HG02870 (cell line): ENCODE results near the gene ARHGEF2.

Experiments
- ATAC-seq: cut with Tn5 transposase; IDR thresholded peaks from one replicate; pipeline ENCODE4 v1.9.1; 2021; ENCODE audit warnings: mild to moderate bottlenecking, moderate library complexity; ENCODE audit not compliant: unreplicated experiment

ARHGEF2 gene

DNA sequence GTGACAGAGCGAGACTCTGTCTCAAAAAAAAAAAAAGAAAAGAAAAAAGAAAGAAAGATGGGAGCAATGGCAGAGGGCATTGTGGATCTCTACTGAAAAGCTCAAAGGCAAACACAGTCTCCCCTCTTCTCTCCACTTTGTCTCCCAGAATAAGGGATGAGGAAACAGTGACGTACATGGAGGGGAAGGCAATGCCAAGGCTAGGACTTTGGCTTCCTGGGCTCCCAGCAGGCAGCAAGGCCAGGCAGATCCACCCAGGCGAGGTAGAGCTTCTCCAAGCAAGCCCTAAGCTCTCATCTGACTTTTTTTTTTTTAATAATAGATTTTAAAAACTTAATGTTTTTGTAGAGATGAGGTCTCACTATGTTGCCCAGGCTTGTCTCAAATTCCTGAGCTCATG, 4.6 kb downstream of the ARHGEF2 start:
- ATAC-seq, result no peak

DNA sequence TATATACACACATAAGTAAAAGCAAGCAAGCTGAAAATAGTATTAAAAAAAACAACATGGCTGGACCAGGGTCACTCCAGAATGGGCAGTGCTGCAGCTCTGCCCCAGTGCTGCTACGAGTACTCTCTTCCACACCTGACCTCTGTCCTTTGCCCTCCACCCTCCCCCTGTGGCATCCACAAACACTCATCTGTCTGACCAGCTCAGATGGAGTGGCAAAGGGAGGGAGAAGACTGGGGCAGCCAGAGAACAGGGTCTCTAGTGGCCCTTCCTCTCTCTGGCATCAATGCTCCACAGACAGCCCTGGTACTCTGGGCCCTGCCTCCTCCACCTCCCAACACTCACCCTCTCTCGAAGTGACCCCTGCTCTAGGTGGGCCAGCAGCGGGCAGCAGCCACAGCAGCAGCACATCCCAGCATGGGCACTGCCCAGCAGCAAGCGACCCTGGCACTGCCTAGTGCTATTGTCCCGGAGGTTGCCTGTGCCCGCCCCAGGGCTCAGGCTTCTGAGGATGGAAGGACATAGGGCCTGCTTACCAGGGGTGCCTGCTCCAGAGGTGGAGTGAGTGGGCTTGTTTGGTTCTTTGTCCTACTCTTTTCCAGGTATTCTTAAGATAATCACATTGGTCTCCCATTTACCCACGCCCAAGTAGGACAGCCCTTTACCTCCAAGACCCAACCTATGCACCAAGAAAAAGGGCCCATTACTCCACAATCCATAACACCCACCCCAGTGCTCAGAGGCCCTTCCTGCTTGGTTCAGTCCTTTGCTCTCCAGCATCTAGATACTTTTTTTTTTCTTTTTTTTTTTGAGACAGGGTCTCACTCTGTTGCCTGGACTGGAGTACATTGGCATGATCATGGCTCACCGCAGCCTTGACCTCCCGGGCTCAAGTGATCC, 6.2 kb downstream of the ARHGEF2 start:
- ATAC-seq, result no peak

DNA sequence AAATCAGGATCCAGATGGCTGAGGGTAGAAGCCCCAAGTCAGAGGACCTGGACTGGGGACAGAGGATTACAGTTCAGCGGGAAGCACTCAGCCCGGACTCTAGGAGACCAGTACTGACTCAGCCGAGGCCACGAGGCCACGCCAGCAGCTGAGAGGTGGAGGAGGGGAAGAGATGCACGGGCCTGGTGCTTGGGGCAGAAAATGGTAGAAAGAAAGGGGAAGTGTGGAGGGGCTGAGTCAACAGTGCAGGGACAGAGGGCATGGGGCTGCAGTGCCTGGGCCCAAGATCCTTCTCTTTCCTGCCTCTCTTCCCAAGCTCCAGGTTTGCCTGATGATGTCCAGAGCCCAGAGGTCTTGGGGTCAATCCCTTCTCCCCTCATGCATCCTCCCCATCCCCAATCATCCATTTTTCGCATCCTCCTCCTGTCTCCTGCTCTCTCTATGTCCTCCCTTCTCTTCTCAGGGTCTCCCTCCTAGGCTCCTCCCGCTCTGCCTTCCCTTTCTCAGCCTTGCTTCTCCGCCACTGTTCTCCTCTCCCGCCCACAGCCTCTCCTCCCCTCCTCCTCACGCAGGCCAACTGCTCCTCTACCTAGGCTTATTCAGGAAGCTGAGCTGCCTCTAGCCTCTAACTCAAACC, 7.7 kb downstream of the ARHGEF2 start:
- no peak for ATAC-seq

DNA sequence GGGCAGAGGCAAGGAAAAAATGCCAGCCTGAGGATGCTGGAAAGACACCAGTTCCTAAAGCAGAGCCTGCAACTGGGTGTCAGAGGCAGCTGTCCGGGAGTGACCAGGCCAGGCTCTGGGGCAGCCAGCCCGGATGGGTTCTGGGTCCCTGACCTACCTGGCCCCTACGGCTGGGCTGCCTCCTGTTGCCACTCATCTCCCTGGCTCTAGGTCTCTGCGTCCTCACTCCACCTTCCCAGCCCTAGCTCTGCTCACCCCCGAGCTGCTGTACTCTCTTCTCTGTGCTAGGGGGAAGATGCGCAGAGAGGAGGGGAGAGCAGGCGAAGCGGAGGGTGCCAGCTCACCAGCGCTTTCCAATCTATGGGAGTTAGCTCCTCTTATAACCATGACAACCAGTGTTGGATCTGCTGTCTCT, 9.0 kb downstream of the ARHGEF2 start:
- ATAC-seq, result no peak

DNA sequence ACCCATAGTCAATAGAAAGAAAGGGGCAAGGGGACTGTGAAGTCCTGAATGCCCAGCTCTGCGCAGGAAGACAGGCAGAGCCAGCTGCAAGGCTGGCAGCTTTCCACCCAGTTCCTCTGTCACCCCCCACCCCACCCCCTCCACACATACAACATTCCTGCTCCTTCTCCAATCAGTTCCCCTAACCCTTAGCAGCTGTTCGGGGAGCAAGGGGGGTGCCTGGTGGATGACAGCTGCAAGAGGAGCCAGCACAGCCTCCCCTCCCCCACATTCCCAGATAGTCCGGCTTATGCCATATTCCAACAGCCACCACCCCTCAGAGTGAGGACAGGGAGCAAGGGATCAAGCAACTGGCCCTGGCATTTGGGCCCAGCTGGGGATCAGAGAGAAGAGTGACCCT, 9.7 kb downstream of the ARHGEF2 start:
- no peak for ATAC-seq

DNA sequence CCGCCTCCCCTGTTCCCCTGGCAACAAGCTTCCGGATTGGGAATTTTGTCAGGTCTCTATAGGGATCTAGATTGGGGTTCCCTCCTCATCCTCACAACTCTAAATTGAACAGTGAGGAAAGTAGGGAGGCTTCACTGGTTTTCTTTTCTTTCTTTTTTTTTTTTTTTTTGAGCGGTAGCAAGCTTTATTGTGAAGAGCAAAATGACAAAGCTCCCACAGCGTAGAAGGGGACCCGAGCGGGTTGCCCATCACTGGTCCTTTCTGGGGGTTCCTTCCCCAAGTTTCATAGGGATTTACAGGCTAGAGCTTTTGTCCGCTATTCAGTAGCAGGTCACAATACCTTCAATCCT, 10.3 kb downstream of the ARHGEF2 start:
- ATAC-seq, result no peak

DNA sequence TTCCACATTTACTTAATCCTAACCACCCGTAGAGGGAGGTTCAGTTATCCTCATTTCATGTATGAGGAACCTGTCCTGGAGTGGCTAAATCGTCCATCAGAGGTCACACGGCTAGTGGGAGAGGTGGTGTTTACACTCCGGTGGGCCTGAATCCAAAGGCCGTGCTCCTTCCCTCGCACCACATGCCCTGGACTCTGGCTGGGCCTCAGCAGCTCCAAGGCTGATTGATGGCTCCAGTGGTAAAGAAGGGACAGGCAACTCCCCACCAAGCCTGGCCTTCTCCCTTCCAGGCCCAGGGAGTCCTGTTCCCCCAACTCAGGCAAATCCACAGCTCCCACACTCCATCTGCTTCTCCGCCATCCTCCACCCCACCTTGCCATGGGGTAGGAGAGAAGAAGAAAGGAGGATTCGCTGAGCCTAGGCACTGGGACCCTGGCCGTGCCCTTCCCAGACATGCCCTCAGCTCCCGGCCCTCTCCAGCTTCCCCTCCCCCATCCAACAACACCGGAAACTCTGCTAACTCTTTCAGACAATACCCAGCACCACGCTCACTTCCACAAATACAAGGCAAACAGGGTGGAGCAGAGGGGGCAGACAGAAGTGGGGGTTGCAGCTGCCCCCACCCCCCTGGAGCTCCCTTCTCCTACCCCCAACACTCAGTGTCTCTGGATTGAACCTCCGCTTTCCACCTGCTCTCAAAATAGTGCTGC, 10.9 kb downstream of the ARHGEF2 start:
- no peak for ATAC-seq

DNA sequence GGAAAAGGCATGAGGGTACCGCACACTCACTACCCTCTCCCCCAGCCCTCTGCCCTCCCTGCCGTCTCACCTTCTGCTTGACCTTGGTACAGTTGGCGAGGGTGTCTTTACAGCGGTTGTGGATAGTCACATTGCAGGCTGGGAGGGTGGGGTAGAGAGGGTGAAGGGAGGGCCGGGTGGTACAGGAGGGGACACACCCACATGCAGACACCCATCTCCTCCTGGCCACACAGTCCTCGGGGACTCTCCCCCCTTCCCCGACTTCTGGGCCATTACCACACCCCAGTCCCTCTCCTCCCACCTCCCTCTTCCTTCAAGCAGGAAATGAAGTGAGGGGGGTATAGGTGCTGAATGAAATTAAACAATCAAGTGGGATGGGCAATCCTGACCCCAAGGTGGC, 11.6 kb downstream of the ARHGEF2 start:
- no peak for ATAC-seq

DNA sequence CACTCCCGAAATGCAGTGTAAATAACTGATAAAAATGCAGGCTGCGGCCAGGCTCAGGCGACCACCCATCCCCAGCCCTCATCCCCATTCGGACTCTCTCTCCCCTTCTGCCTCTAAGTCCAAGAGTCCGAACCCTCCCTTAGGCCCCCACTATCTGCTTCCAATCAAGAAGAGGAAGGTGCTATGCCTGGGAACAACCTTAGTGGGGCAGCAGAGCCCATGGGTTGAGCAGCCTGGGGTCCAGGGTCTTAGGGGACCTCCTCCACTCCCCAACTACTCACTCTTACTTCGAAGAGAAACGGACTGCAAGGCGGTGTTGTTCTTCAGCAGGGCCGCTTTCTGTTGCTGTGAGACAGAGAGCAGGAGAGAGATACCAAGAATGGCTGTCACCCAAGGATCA, 12.2 kb downstream of the ARHGEF2 start:
- ATAC-seq, result no peak

DNA sequence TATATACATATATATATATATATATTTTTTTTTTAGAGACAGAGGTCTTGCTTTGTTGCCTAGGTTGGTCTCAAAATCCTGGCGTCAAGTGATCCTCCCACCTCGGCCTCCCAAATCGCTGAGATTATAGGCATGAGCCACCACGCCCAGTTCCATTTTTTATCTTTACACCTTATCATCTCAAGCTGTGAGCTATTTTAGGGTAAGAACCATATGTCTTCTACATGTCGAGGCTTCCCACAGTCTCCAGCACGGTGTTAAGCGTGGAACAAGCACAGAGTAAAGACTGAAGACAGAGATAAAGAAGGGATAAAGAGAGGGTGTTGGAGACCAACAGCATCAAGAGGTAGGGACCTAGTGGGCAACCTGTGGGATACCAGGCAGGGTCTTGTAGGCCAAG, 14.2 kb downstream of the ARHGEF2 start:
- no peak for ATAC-seq

DNA sequence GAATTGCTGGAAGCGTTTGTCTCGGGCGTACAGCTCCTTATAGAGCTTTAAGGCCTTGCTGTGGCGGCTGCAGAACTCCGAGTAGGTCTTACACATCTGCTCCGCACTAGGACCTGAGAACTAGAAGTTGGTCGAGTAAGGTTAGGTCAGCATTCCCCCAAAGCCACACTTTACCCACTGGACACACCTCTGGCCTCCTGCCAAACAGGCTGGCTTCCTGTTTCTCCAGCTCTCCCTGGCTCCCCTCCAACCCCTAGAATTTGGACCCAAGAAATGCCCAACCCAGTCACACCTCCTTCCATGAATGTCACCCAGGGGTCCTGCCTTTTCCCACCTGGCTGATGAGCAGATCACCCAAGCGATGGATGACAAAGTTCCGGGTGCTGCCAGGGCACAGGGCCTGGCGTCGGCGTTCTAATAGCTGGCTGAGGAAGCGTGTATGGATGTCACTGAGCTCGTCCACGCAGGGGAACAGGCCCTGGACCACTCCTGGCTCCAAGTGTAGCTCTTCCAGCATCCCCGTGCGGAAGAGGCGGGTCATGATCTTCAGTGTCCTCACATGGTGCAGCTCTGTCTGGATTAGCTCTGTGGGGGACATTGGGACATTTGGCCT, 15.6 kb downstream of the ARHGEF2 start:
- no peak for ATAC-seq

DNA sequence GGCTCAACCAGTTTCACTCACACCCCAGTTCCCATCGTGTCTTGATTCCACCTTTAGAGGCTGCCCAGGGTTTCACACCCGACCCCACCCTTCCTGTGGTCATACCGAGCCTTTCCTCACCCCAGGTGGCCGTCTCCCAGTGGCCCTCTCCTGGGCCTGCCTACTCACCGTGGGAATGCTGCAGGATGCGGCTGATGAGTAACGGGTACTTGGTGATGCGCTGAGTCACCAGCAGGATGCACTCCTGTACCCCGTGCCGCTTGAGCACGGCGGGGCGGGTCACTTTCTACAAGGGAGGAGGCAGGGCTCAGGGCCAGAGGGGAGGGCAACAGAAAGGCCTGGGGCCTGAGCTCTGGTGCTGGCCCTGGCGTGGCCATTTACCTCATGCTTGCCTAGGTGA, 16.4 kb downstream of the ARHGEF2 start:
- ATAC-seq, result no peak

DNA sequence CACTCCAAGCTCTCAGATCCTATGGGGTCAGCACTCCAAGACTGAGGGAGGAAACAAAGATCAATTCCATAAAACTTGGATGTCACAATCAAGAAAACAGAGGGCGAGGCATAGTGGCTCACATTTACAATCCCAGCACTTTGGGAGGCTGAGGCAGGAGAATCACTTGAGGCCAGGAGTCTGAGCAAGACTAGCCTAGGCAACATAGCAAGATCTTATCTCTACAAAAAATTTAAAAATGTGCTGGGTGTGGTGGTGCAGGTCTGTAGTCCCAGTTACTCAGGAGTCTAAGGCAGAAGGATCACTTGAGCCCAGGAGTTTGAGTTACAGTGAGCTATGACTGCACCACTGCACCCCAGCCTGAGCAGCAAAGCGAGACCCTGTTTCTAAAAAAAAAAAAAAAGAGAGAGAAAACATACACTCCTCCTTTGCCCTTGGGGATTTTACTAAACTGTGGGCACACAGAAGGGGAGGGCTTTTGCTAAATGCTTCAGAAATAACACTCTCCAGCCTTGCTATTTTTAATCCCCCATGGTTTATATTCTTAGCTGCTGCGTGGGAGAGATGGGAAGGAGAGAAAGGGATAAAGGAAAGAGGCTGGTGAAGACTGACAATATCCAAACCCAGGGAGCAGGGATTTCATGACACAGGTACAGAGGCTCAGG, 18.1 kb downstream of the ARHGEF2 start:
- no peak for ATAC-seq

DNA sequence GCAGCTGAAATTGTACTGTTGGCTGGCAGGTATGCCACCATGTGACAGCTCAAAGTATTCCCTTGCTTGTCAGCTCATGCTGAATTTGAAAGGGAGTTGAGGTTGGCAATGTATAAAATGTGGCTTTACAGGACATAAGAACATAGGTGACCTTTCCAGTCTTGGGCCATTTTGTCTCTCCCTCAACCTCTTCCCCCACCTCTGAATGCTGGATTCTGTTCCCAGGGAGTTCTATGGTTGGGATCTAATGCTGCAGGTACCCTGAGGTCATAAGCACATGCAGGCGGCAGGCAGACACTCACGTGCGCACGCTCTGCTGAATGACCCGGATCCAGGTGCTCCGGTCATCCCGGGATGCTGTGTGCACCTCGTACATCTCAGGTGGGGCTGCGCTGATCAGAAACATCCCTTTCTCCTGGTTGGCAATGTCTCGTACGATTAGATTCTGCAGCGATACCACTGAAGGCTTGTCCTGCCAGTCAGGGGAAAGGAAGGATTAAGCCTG, 20.9 kb downstream of the ARHGEF2 start:
- ATAC-seq, result no peak

DNA sequence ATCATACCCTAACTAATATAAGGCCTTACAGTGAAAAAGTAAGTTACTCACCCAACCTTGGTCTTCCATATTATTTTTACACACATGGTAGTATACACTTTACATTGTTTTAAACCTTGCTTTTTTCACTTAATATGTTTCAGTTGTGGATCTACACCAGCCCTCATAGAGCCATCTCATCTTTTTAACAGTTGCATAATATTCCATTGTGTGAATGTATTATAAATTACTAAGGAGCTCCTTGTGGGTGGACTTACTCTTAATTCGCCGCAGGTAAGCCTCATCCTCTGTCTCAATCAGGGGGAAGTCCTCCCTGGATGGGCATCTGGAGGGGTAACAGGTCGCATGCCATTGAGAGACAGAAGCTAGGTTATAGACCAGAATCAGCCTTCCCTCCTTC, 23.7 kb downstream of the ARHGEF2 start:
- no peak for ATAC-seq

DNA sequence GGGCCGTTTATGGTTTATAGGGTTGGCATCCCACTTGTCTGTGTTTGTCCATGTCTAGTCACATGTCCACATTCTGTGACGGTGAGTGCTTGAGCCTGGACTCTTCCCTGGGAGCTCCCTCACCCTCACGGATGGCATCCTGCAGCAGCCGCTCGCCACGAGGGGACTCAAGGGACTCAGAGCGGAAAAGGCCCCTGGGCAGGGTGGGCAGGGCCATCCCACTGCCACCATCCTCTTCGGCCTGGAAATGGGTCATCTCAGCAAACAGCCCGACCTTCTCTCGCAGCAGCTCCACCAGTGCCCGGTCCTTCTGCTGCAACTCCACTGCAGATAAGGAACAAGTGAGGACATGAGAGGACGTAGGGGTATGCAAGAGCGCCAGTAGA, 25.8 kb downstream of the ARHGEF2 start:
- ATAC-seq, result no peak

DNA sequence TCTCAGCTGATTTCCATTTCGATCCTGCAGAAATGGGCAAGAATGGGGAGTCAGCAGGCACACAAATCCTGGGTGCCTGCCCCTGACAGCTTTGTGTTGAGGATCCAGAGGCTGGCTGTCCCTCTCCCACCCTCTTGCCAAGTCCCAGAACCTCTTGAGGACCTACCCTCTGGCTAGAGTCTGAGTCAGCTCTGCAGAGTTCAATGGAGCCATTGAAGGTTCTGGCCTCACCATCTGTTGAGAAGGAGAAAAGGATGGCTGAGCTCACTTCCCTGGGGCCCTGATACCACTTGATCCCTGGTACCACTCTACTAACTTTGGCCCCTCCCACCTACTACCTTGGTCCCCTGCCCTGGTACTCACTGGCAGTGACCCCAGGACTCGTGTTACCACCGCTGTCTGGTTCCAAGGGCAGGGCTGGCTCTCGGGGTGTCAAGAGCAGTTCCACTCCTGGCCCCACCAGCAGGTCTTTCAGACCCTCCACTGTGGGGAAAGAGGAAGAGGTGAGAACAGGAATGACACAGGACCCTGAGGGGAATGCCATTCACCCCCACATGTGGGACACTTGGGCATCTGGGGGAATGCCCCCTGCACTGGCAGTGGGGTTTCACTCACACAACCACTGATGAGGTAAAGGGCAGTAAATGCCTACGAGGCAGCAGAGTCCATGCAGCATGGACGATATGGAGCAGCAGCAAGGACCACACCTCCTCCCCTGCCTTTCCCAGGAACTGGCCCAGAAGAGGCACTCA, 26.4 kb downstream of the ARHGEF2 start:
- no peak for ATAC-seq

DNA sequence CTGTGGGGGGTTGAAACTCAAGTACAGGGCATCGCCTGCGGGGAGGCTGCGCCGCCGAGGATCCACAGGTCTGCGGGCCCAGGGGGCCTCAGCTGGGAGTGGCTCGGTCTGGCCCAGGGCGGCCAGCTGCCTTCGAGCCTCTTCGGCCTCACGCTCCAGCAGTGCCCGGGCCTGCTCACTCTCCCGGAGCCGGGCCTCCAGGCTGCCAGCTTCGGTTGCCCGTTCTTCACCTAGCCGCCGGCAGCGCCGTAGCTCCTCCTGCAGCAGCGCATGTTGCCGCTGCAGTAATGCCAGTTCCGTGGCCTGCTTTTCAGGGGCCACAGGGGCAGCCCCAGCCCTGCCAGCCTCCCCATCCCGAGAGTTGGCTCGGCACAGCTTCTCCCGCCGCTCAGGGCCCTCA, 27.5 kb downstream of the ARHGEF2 start:
- ATAC-seq, result no peak

DNA sequence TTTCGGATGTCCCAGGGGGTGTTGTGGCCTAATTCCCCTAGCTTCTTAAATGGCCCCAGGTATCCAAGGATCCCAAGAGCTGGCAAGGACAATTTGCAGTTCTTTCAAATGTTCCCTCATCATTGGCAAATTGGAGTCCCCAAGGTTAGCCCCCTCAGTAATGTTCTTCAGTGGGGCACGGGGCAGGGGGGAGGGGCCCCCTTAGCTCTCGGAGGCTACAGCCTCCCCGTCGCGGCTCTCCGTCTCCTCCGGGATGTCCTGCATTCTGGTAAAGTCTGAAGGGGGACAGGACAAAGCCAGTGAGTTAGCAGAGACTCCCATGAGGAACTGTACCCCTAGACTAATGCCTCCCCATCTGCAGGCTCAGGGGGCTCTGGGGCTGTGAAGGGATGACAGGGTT, 30.6 kb downstream of the ARHGEF2 start:
- no peak for ATAC-seq

DNA sequence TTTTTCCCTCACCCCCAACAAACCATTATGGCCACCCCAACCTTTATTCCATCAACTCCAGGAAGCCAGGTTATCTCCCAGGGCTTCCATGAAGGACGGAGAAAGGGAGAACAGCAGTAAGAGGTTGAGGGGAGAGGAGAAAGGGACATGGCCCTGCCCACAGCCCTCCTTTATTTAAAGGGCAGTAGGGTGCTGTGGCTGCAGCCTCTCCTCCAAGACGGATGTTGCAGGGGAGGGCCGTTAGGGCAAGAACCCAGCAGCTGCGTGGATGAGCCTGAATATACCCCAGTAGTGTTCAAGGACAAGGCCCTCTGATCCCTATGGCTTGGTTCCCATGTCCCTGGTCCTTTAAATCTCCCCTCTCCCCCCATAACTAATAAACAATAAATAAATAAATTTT, 31.1 kb downstream of the ARHGEF2 start:
- ATAC-seq, result no peak
